Stimulated activated CD8-positive, alpha-beta memory T cell treated with anti-CD3 and anti-CD28 coated beads, Interleukin-15, amount 100 ng/mL, for 4 hours (primary cell): Measurements from ENCODE around the gene PLB1.
A peak's percentile ranks its signal among the peaks of the same experiment; 100 is the strongest.

ENCODE experiments used
- DNase-seq, 2 donors: peaks; one replicate each; pipeline ENCODE4 v3.0.0-alpha.2; 2020; ENCODE audit warnings: low read depth in 2 of 2

Gene PLB1

GRCh38 chr2:28668106-28668814 lies 172.4 kb downstream of the PLB1 start:
- no peak for DNase-seq

GRCh38 chr2:28668880-28669279 lies 173.0 kb downstream of the PLB1 start:
- no peak for DNase-seq

GRCh38 chr2:28670856-28671255 lies 175.0 kb downstream of the PLB1 start:
- DNase-seq = no peak

GRCh38 chr2:28673338-28673737 lies 177.5 kb downstream of the PLB1 start:
- DNase-seq = no peak

DNA sequence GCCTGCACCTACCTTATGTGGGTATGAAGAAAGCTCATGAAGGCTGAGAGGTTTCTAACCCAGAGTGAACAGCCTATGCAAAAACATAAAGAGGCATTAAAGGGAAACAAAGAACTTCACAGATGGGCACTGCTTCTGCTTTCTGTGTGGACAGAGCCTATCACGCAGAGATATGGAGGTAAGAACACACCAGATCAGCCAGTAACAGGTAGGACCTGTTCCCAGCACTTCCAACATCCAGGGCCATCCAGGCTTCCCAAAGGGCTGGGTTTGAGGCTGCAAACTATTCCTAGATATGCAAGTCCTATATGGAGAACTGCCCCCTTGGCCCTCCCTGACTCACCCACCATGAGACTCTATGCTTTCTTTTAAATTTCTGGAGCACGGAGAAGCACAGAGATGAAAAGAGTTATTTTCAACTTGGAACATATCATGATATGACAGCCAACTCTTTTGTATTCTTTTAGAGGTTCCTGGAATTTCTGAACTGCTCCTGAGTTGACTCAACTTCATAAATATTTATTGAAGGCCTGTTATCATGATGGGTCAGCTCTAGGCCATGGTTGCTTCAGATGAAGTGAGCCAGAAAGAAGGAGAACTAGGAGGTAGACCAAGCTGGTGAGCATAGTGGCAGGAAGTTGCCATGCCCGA lies 178.3 kb downstream of the PLB1 start:
- DNase-seq = no peak

DNA sequence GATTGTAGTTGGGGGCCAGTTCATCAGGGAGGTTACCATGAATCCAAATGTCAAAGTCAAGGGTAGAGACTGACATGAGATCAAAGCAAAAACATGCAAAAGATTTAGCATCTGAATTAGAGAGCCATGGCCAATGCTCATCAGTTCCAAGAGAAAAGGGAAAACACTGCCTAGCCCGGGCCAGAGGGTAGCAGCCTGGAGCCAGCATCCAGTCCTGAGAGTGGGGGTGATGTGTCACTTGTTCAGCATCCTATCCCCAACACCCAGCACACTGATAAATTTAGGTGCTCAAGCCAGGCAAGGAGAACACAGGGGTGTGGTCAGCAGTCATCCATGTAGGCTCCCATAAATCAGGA lies 178.8 kb downstream of the PLB1 start:
- DNase-seq = no peak

DNA sequence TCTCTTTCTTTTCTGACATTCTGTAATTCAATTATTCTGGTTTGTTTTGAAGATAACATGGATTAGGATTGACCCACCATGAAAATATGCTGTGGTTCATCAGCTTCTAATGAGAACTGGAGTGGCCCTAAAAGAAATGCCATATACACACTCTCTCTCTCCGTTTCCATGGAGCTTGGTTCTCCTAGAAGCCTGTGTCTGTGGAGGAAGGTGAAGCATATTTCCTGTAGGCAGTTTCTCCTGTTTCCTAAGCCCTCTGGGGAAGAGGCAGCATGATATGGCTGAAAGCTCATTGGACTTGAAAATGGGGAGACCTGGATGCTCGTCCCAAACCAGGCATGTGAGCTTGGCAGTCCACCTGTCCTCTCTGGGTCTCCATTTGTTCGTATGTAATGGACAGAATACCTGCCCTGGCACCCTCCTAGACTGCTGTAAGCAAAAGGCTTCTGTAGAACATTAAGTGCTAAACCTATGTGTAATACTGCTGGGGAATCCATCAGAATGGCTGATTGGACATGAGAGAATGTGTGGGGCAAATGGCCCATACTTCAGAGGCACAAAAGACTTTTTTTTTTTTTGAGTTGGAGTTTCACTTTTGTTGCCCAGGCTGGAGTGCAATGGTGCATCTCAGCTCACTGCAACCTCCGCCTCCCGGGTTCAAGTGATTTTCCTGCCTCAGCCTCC lies 180.4 kb downstream of the PLB1 start:
- no peak for DNase-seq

DNA sequence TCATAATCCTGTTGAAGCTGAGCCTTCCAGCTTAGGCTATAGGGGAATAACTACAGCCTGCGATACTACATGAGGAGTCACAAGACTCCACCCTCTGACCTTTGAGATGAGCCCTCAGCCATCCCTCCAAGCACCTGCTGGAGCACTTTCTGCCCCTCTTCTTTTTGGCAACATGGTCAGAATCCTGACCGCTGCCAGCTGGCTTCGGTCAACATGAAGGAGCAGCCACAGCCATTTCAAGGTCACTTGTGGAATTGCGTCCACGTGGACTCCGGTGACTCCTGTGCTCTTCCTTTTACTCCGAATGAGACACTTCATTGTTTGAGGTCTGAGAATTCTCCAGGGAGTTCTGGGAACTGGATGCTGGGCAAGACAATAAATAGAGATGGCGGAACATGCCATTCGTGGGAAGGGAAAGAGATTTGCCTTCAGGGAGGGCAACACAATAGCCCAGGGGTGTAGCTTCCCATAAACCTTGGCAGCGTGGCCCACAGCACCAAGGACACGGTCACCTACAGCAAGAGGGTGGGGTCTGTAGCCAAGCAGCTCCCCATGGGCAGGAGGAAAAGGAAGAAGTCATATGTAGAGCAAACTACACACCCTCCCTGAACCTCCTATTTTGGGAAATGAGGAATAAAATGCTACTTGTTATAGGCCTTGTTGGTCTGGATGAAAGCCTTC lies 182.5 kb downstream of the PLB1 start:
- no peak for DNase-seq

GRCh38 chr2:28678944-28679343 lies 183.1 kb downstream of the PLB1 start:
- no peak for DNase-seq

GRCh38 chr2:28680657-28681056 lies 184.8 kb downstream of the PLB1 start:
- no peak for DNase-seq

GRCh38 chr2:28681158-28681571 lies 185.3 kb downstream of the PLB1 start:
- peak; percentile 43 to 45 for DNase-seq

DNA sequence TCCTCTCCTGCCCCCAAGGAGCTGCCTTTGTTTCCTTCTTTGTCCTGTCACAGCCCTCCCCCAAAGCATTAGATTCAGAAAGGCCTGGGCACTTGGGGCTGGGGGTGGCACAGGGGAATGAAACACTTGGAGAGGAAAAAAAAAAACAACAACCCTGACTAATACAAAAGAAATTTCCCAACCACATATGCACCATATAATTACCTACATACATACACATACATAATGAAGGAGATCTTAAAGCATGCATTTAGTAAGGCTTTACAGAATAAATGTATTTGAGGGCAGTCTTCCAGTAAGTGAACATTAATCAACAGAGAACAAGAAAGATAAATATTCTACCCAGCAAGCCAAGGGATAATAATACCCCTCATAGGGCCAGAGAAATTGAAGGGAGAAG lies 185.7 kb downstream of the PLB1 start:
- DNase-seq = no peak

DNA sequence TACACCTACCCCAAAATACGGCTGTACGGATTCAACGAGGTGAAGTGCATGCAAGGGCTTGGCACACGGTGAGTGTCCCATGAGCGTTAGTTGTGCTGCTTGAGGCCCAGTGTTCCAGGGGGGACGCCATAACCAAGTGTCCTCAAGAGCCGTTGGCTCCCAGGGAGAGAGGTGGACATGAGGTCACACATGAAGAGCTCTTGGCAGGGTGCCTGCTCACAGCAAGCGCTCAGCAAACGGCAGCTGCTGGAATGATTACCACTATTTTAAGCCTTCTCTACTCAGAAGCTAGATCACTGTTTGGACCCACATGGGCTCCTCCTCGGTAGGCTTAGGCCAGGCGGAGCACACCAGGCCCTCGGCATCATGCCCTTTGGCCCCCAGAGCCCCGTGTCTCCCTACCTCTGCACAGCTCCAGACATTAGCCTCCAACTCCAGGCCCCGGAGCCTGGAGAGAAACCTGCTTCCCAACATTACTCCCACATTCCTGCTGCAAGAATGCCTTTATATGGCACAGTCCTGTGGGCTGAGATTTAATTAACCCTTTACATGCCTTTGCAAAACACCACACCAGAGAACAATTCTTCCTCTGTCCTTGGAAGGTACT lies 187.3 kb downstream of the PLB1 start:
- no peak for DNase-seq

GRCh38 chr2:28684142-28684858 lies 188.4 kb downstream of the PLB1 start:
- DNase-seq = no peak

GRCh38 chr2:28687171-28687570 lies 191.3 kb downstream of the PLB1 start:
- DNase-seq = no peak

GRCh38 chr2:28687640-28688385 lies 192.0 kb downstream of the PLB1 start:
- no peak for DNase-seq

- DNase-seq = no peak
Observed at GRCh38 chr2:28688818-28689217, 193.0 kb downstream of the PLB1 start.

DNA sequence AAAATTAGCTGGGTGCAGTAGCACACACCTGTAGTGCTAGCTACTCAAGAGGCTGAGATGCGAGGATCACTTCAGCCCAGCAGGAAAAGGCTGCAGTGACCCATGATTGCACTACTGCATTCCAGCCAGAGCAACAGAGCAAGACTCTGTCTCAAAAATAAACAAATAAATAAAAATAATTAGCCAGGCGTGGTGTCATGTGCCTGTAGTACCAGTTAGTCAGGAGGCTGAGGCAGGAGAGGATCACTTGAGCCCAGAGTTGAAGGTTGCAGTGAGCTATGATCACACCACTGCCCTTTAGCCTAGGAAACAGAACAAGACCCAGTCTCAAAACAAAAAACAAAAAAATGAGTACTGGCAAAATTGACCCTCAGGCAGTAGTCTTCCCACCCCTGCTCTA lies 193.9 kb downstream of the PLB1 start:
- DNase-seq = no peak

GRCh38 chr2:28692411-28692810 lies 196.6 kb downstream of the PLB1 start:
- no peak for DNase-seq

DNA sequence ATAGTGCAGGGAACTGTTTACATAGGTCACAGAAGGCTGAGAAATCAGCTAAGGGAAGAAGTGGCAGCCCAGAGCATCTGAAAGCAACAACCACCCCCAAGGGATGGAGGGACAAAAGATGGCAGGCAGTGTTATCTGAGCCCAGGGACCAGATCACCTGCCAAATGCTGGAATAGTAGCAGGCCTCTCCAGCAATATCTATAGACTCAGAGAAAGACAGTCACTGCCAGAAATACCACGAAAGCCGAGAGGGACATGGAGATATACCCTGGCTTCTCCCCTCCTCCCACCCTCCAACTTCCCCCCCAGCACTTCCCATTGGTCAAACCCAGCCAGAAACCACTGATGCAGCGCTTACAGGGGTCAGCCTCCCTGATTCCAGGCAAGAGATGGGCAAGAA lies 197.4 kb downstream of the PLB1 start:
- no peak for DNase-seq
